ENCODE data around the gene CAT.

Gene CAT

DNA sequence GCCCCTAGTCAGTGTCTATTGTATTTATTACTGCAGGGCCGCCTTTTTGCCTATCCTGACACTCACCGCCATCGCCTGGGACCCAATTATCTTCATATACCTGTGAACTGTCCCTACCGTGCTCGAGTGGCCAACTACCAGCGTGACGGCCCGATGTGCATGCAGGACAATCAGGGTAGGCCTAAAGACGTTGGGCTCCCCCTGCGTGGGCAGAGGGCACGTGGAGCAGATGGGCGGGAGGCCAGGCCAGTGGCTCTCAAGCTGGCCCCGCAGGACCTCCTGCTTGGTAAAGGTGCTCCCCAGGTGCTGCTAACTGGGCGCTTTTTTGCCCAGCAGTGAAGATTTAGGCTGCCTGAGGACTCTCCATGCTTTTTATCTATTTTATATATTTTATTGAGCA lies 22.5 kb downstream of the CAT start:
- no peak for DNase-seq

DNA sequence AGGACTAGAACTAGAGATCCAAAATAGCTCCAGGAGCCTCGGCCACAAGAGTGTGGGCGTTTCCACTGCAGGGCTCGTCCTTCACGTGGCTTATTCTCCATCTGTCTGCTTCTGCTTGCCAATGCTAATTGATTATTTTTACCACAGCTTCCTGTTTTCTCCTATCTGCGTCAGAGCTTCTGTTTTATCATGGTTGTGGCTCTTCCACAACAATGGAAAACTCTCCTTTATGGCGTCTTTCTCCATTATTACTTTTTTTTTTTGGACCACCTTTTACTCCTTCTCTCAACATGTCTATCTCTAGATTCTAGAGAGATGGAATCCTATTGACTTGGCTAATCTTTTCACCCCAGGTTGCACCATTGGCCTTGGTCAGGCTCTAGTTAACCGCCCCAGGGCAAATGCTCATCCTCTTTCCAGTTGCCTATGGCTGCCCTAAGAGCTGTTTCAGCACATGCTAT lies 25.9 kb downstream of the CAT start:
- DNase-seq = no peak

DNA sequence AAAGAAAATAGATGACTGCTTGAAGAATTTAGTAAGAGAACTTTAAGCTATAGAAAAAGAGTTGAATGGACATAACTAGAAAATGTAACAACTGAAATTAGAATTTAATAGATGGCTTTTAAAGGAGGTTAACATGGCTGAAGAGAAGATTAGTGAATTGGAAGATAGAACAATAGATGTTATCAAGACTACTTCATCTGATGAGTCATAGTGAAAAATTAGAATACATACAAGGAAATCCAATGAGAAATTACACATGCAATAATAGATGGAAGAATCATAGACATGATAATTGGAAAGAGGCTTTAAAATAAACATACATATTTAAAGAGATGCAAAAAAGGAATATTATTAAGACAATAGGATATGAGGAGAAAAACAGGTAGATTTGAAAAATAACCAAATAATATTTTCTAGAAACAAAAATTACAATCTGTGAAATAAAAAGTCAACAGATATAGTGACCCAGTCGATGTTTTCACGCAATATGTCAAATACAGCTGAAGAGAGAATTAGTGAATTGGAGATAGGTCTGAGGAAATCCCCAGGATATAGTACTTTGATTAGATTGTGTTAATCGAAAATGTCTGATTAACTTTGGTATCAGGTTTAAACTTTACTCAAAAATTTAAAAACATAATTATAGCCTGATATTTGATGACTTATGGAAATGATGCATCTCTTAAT lies 28.2 kb downstream of the CAT start:
- DNase-seq = no peak

DNA sequence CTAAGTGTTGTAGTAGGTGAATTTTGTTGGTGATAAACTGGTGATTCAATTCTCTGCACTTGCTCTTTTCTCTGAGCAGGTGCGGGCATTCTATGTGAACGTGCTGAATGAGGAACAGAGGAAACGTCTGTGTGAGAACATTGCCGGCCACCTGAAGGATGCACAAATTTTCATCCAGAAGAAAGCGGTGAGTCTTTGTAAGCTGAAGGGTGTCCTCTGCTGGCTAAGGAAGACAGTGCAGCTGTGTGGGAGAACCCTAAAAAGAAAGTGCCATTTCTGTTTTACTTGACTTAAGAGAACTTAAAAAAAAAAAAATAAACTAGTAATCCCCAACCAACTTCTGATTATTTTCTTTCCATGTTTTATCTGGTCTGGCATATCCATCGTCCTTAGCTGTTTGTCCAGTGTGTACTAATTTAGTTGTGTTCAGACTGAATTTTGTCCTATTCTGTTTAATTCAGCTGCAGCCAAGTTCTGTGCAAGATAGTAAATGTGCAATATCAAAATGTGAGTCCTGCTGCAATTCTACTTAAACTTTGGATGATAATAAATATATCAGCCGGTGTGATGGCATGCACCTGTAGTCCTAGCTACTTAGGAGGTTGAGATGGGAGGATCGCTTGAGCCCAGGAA lies 29.6 kb downstream of the CAT start:
- no peak for DNase-seq

DNA sequence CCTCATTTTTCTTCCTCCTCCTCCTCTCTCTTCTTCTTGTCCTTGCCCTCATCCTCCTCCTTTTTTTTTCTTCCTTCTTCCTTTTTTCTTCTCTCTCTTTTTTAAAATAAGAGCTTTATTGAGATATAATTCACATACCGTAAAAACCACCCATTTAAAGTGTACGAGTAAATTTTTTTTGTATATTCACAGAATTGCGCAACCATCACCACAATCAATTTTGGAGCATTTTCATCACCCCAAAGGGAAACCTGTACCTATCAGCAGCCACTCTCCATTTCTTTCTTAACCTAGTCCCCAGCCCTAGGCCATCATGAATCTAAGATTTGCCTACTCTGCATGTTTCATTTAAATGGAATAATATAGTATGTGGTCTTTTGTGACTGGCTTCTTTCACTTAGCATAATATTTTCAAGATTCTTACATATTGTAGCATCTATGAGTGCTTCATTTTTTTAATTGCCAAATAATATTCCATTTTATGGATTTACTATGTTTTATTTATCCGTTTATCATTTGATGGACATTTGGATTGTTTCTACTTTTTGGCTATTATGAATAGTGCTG lies 35.0 kb downstream of the CAT start:
- DNase-seq = no peak

DNA sequence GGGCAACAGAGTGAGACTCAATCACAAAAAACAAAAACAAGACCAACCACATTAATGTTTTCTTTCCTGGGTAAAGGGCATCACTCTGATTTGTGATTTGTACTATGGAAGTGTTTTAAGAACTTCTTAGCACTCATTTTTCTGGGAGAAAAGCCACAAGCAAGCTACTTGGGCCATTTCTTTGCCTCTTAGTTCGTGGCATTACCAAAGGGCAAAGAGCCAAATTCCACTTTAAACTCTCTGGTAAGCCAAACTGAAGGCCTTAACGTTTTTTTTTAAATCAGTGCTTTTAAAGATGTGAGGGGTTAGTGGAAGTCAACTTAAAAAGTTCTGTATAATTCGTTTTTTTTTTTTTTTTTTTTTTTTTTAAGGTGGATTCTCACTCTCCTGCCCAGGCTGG lies 36.9 kb downstream of the CAT start:
- DNase-seq = no peak

DNA sequence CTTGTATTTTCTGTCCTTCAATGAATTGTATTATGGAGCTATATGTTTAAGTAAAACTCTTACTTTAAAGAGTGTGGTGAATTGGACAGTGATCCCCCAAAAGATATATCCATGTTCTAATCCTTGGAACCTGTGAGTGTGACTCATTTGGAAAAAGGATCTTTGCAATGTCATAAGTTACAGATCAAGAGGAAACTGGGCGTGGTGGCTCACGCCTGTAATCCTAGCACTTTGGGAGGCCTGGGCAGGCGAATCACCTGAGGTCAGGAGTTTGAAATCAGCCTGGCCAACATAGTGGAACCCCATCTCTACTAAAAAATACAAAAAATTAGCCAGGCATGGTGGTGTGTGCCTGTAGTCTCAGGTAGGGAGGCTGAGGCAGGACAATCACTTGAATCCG lies 38.1 kb downstream of the CAT start:
- no peak for DNase-seq

DNA sequence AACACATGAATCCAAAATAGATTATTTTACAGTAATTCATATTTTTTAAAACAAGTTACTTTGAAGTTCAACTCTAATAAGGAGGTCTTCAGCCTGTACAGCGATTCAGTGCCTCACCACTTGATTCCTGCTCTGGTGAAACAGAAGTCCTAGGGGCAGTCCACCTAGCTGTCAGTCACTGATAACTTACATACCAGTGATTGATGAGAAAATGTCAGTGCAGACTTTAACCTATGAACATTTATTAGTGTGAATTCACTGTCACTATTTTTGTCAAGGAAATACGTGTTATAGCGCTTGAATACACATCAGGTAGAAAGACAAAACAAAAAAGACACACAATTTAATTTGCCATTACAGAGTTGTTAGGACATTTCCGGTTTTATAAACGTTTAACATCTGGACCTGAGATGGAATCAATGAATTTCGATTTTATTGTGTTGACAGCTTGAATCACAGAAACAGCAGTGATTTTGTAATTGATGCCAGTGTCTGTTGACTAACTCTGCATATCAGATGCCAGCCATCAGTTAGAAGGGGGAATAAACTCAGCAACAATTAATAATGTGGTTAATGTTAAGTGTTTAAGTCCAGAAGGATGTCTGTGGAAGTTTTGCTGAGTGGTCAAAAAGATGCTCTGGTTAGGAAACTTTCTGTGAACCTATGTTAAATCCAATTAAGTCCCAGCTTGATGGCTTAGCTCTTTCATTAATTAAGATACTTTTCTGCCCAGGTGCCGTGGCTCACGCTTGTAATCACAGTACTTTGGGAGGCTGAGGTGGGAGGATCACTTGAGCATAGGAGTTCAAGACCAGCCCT lies 40.3 kb downstream of the CAT start:
- DNase-seq = no peak

DNA sequence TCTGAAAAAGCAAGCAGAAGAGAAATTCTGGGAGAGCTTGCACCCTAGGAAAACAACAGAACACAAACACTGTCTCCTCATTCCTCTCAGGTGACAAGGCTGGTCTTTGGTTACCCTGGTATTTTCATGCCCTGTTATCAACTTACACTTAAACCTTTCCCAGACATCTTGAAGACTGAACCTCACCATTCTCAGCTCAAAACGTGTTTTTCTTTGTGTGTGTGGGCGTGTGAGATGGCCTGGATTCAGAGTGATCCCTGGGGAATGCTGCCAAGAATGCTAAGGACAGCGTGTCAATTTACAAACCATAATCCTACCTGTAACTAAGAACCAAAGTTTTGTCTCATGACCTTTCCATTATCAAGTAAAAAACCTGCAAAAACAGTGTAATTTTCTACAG lies 41.6 kb downstream of the CAT start:
- no peak for DNase-seq

DNA sequence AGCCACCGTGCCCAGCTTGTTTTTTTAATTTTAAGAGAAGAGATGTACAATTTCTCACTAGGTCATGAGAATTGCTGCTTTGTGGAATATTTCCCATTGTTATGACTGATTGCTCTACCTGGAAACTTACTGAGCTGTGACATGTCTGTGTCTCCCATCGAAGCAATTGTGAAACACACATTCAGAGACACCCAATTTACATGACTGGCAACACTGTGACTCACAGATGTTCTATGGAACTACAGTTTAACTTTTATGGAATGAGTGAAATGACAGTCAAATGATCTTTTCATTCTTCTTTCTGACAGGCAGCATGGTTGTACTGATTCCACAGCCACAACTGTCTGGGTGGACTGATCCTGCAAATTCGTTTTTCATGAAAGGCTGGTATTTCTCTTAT lies 42.6 kb downstream of the CAT start:
- DNase-seq = no peak

DNA sequence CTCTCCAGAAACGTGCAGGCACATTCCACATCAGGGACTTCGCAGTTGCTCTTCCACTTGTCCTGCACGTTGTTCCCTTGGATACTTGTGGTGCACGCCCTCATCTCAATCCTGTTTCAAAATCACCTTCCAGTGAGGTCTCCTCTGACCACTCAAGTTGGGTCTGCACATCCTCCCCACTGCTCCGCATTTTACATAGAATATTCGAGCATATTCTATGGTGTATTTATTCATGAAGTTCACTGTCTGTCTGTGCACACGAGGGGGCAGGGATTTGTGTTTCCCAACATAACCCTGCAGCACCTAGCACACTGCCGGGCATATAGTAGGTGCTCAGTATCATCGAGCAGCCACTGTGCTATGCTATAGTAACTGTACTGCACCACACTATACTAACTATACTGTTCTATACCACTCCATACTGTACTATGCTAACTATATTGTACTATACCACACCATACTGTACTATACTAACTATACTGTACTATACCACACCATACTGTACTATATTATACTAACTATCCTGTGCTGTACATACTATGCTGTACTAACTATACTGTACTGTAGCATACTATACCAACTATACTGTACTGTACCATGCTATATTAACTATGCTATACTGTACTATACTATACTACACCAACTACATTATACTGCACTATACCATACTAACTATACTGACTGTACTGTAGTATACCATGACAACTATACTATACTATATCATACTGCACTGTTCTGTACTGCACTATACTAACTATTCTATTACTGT lies 44.6 kb downstream of the CAT start:
- DNase-seq = no peak

DNA sequence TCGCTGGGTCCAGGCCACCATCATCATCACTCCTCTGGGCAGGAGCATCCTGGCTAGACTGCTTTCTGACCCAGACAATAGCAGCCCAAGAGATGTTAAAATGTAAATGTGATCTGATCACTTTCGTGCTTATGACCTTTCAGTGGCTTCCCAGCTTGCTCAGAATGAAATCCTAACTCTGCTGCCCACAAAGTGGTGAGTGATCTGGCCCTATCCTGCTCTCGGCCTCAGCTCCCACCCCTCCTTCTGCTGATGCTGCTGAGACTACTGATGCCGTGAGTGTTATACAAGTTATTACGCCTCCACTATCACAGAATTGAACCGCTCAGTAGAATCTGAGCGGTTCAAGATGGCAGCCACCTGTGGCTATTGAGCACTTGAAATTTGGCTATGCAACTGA lies 48.7 kb downstream of the CAT start:
- DNase-seq = no peak

DNA sequence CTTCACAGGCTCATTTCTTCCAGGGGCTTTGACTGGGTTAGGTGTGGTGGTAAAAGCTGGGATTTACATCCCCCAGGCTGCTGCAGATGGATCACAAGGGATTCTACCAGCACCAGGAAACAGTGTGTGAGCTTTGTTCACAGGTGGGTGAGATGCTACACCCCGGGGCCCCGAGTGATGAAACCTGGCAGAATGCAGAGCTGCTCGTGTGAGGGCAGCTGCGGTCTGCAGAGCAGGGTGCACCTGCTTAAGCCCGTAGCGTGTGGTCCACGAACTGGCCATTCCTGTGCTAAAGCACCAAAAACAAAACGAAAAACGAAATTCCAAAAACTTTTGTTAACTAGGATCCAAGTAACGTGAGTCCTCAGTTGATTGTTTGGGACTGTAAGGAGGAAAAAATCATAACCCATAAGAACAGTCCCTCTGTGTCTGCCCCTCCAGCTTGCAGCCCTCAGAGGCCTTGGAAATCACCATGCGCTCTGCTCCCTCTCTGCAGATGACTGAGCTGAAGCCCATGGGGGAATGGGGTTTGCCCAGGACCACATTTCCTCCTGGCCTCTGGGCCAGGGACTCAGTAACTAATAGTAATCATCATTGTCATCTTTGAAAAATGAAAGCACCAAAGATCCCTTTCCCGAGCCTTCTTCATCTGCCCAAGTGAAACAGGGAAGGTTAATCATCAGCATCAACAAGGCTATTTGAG lies 50.3 kb downstream of the CAT start:
- no peak for DNase-seq

DNA sequence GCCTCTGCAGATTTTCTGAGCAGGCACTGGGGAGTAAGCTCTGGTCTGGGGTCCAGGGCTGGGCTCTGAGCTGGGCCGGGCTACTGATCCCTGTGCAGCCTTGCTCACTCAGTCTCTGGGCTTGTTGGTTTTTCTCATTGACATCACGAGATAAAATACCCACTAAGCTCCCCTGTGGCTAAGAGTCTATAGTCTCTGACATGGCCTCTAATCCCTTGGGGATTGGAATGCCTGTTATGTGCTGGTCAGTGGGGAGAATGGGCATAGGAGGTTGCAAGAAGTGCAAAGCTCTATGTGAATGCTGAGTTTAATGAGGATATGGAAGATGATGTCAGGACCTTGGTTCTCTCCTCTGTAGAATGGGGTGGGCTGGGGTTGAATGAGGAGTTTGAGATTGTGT lies 51.6 kb downstream of the CAT start:
- DNase-seq = no peak

DNA sequence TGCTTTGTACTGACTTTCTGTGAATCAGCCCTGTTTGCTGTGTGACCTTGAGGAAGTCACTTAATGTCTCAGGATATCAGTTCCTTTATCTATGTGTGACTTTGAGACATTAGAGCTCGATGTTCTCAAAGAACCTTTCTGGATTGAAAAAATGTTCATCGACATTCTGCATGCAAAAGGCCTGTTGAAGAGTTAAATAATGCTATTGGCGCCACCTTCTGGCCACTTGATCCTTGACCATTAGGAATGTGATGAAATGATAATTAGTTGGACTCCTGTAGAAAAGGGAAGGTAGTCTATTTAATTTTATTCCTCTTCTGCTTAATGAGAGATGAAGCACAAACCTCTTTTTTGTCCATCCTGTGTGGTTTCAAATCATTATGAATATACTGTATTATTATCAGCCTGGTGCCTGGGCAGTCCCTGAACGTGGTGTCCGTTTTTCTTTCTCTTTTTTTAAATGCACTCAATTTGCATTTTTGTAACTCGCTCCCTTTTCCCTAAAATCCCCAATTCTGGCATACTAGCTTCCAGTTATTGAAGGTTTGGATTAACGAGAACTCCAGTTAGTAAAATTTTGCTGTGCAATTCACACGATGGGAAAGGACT lies 54.2 kb downstream of the CAT start:
- DNase-seq = peak; percentile 50

DNA sequence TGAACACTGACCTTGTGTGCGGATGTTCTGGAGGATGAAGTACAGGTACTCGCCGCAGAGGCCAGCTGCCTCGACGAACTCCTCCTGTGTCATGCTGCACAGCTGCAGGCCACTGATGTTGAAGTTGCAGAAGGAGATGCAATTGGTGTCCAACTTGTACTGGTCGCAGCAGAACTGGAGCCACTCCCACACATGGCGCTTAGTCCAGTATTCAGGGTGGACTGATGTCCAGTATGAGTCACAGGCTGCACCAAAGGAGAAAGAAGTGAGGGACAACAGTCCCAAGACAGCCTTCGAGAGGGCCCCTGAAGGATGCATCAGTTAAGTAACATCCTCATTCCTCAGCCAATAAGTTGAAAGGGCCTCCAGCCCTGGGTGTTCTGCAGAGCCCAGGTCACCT lies 54.7 kb downstream of the CAT start:
- DNase-seq = no peak

DNA sequence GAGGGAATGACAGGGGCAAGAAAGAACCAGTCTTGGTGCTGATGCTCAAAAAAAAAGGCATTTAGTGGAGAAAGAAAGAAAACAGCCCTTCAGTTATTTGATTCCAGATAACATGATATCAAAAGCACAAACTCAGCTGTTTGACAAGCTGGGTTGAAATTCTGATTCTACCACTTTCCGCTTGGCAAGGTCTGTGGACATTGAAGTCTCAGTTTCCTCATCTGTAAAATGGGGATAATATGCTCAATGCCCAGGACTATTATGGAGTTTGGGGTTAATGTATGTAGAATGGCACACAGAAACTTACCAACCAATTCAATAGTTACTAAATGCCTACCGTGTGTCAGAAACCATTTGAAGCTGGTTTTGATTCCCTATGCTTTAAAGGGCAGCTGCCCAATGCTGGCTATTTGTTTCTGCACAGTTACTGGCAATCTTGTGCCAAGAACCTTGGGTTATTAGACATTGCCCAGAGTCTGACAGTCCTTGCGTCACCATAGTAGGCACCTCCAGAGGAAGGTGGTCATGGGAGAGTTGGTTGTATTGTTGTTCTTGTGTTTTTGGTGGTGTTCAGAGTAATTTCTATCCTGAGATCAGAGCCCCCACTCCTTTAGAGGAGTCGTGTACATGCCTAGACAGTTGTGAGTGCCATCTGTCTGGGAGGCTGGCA lies 55.3 kb downstream of the CAT start:
- no peak for DNase-seq

DNA sequence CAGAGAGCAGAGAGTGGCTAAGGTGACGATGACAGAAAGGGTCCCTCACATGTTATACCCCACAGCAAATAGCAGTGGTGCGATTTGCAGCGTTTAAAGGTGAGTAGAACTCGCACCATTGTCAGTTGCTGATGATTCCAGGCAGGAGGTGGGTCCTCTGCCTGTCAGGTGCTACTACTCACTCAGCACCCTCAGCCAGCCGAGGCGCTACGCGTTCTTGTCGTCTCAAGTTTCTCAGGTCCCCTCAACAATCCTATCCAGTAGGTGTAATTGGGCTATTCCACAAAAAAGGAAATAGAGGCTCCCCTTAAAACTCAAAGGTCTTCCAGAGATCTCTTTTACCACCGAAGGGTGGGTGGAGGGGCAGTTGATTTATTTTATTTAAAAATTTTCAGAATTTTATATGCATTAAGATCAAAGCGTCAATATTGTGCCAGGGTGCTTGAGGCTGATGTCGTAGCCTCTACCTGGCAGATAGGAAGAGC lies 56.5 kb downstream of the CAT start:
- DNase-seq = no peak

DNA sequence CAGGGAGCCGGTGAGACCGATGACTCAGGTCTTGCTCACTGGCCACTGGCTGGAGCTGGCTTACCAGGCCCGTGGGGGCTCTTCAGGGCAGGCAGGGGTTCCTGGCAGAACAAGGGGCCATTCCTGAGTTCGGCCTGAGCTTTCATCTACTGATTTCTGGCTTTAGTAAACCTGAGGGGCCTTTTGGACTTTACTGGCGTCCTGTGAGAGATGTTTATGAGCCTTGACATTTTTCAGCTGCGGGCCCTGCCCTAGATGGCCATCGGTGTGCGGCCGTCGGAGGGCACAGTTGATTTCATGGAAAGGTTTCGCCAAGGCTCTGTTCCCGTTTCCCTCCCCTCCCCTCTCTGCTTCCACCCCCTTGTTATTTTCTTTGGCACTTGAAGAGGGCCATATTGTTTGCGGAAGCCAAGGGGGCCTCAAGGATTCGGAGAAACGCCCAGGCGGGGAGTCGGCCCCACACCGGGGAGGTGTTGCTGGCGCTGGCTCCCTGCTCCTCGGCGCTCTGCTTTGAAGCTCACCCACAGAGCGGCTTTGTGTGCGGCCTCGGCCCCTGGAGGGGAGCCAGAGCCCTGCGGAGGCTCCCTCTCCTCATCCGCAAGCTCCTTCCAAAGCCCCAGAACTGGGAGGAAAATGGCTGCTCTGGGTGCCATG lies 57.1 kb downstream of the CAT start:
- no peak for DNase-seq

DNA sequence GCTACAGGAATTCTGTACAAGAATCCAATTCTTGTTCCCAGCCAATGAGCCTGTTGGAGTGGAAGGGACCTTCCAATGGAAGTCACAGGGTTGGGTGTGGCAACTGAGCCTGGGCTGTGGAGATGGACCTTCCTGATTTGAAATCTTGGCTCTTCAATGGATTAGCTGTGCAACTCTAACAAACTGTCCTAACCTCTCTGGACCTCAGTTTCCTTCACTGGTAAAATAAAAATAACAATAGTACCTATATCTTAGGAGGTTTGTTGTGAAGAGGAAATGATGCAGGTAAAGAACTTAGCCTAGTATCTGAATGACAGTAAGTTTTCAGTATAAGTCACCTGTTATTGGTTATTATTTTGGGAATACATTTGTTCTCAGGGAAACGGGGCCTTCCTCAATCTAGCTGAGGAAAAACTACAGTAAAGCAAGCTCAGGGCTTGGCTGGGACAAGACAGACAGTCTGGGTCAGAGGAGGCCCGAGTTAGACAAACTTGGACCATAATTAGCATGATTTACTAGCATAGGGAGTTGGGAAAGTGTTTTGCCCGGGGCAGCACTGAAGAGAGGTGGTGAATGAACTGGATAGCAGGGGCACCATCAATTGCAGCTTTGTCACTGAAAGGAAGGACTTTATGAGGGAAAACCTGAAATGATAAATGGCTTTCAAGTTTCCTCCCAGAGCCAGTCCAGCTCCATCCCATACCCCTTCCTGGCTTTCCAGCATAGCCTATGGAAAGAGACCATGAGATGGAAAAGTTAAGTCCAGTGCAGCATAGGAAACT lies 61.2 kb downstream of the CAT start:
- DNase-seq = no peak
